MM.1S (cell line): Measurements from ENCODE around the gene RADIL.
"Not testable (repeated sequence)": the region's sequence is repeated elsewhere in the genome, so short reads cannot be mapped to it uniquely, and the experiment has no call there.

Source experiments
- DNase-seq: peaks from one replicate; pipeline ENCODE4 v3.0.0-alpha.2; 2015
- H2AFZ ChIP-seq: fragments of 300-600 bp; sonication (generic); 2 replicates; pipeline ENCODE4 v1.6.0; 2016; ENCODE audit warnings: antibody characterized with exemption, low read length
- H3F3A ChIP-seq: fragments of 300-600 bp; sonication (generic); 2 replicates; pipeline ENCODE4 v1.6.1; 2016; ENCODE audit warnings: mild to moderate bottlenecking, antibody characterized with exemption, low read length, moderate library complexity, mixed read lengths; ENCODE audit not compliant: insufficient read depth
- H3K27ac ChIP-seq: fragments of 300-600 bp; sonication (generic); 2 replicates; pipeline ENCODE4 v1.5.1; 2016; ENCODE audit warnings: mild to moderate bottlenecking, low read length
- H3K27me3 ChIP-seq: fragments of 300-600 bp; sonication (generic); replicated peaks from 2 replicates; pipeline ENCODE4 v1.6.0; 2016; ENCODE audit warnings: low read length; ENCODE audit not compliant: insufficient read depth
- H3K36me3 ChIP-seq: fragments of 300-600 bp; sonication (generic); replicated peaks from 2 replicates; pipeline ENCODE4 v1.6.1; 2016; ENCODE audit warnings: mild to moderate bottlenecking, low read length, mixed read lengths; ENCODE audit not compliant: insufficient read depth
- H3K4me1 ChIP-seq: fragments of 300-600 bp; sonication (generic); 2 replicates; pipeline ENCODE4 v1.6.1; 2016; ENCODE audit warnings: low read length, mixed read lengths
- H3K4me2 ChIP-seq: fragments of 300-600 bp; sonication (generic); 2 replicates; pipeline ENCODE4 v1.6.0; 2016; ENCODE audit warnings: low read depth, low read length
- H3K4me3 ChIP-seq: fragments of 300-600 bp; sonication (generic); 2 replicates; pipeline ENCODE4 v1.5.1; 2016; ENCODE audit warnings: low read length, mixed read lengths
- H3K79me2 ChIP-seq: fragments of 300-600 bp; sonication (generic); 2 replicates; pipeline ENCODE4 v1.6.1; 2016; ENCODE audit warnings: mixed run types, low read length, mixed read lengths
- H3K9ac ChIP-seq: fragments of 300-600 bp; sonication (generic); 2 replicates; pipeline ENCODE4 v1.6.1; 2016; ENCODE audit warnings: low read length, mixed read lengths
- H3K9me2 ChIP-seq: fragments of 300-600 bp; sonication (generic); replicated peaks from 2 replicates; pipeline ENCODE4 v1.6.1; 2016; ENCODE audit warnings: mild to moderate bottlenecking, low read length, mixed read lengths; ENCODE audit not compliant: insufficient read depth
- H3K9me3 ChIP-seq: fragments of 300-600 bp; sonication (generic); replicated peaks from 2 replicates; pipeline ENCODE4 v1.6.1; 2016; ENCODE audit warnings: mild to moderate bottlenecking, low read length, mixed read lengths; ENCODE audit not compliant: insufficient read depth
- H4K20me1 ChIP-seq: fragments of 300-600 bp; sonication (generic); 2 replicates; pipeline ENCODE4 v1.6.1; 2016; ENCODE audit warnings: mild to moderate bottlenecking, low read length, moderate library complexity, mixed read lengths; ENCODE audit not compliant: insufficient read depth
- CTCF ChIP-seq: fragments of 300-600 bp; sonication (generic); IDR thresholded peaks from 2 replicates; pipeline ENCODE4 v1.5.1; 2016; ENCODE audit warnings: antibody characterized with exemption, low read length, mixed read lengths
- EZH2 ChIP-seq: fragments of 300-600 bp; sonication (generic); optimal IDR thresholded peaks from 2 replicates; pipeline ENCODE3; 2017; ENCODE audit warnings: low read depth, mild to moderate bottlenecking, antibody characterized with exemption, low read length, mixed read lengths
- EZH2phosphoT487 ChIP-seq: fragments of 300-600 bp; sonication (generic); IDR thresholded peaks from 2 replicates; pipeline ENCODE4 v1.6.1; 2018; ENCODE audit warnings: antibody characterized with exemption, low read length

RADIL gene

GRCh38 chr7:4893929-4894475, 10.5 kb upstream of the RADIL start:
- Histone ChIP-seq H3K27ac (no peak overlapping the region), H3F3A (no peaks in the 10 kb centered on the region), H3K9me2 (no peaks in the 10 kb centered on the region), H3K79me2 (no peaks in the 10 kb centered on the region), H2AFZ (no peak overlapping the region), H3K4me1 (no peaks in the 10 kb centered on the region), H3K4me3 (no peak overlapping the region), H4K20me1 (no peaks in the 10 kb centered on the region), H3K27me3 (peaks cover 21% of the 10 kb centered on the region), H3K36me3 (no peaks in the 10 kb centered on the region), H3K9me3 (no peaks in the 10 kb centered on the region), H3K4me2 (no peak overlapping the region), H3K9ac (no peak overlapping the region)
- DNase-seq: no peak
- TF ChIP-seq CTCF (no peak), EZH2phosphoT487 (no peak), EZH2 (no peak)

- H3K9me2 ChIP-seq, H4K20me1 ChIP-seq, DNase-seq, H3K4me2 ChIP-seq, H3K4me3 ChIP-seq, H3K9ac ChIP-seq, H3F3A ChIP-seq, H3K79me2 ChIP-seq, H3K4me1 ChIP-seq, H3K9me3 ChIP-seq, H2AFZ ChIP-seq, H3K27ac ChIP-seq, H3K36me3 ChIP-seq: not testable (repeated sequence)
- peaks cover 21% of the 10 kb centered on the region for H3K27me3 ChIP-seq
These were observed 9.7 kb upstream of the RADIL start for GRCh38 chr7:4893188-4893587.

GRCh38 chr7:4891522-4891921, 8.0 kb upstream of the RADIL start:
- not testable (repeated sequence) for H3K9me3 ChIP-seq, H2AFZ ChIP-seq, H3K36me3 ChIP-seq, H4K20me1 ChIP-seq, H3K4me2 ChIP-seq, H3K9me2 ChIP-seq, DNase-seq, H3K79me2 ChIP-seq, H3K4me3 ChIP-seq, H3F3A ChIP-seq, H3K27ac ChIP-seq, H3K9ac ChIP-seq, H3K4me1 ChIP-seq
- peaks cover 17% of the 10 kb centered on the region for H3K27me3 ChIP-seq

GRCh38 chr7:4889682-4890081, 6.2 kb upstream of the RADIL start:
- no peak overlapping the region for H2AFZ ChIP-seq
- no peak overlapping the region for H3K4me2 ChIP-seq
- H3K27ac ChIP-seq: no peak overlapping the region
- DNase-seq: no peak
- H3K9me2 ChIP-seq: no peaks in the 10 kb centered on the region
- peaks cover 19% of the 10 kb centered on the region for H3K27me3 ChIP-seq
- TF ChIP-seq EZH2phosphoT487 (no peak), EZH2 (no peak), CTCF (no peak)
- no peaks in the 10 kb centered on the region for H3K36me3 ChIP-seq
- no peaks in the 10 kb centered on the region for H3K79me2 ChIP-seq
- H3K9ac ChIP-seq: no peak overlapping the region
- H3K9me3 ChIP-seq: no peaks in the 10 kb centered on the region
- no peaks in the 10 kb centered on the region for H4K20me1 ChIP-seq
- H3F3A ChIP-seq: no peaks in the 10 kb centered on the region
- no peaks in the 10 kb centered on the region for H3K4me1 ChIP-seq
- no peak overlapping the region for H3K4me3 ChIP-seq
